NCI-H748 (cell line): Measurements from ENCODE around the gene NPIPB4.
"Not testable (repeated sequence)": the region's sequence is repeated elsewhere in the genome, so short reads cannot be mapped to it uniquely, and the experiment has no call there.

Experiments used
- DNase-seq: peaks from one replicate; lab custom pipeline; 2025; ENCODE audit not compliant: unreplicated experiment; lab: John Stamatoyannopoulos, UW

The NPIPB4 gene

DNA sequence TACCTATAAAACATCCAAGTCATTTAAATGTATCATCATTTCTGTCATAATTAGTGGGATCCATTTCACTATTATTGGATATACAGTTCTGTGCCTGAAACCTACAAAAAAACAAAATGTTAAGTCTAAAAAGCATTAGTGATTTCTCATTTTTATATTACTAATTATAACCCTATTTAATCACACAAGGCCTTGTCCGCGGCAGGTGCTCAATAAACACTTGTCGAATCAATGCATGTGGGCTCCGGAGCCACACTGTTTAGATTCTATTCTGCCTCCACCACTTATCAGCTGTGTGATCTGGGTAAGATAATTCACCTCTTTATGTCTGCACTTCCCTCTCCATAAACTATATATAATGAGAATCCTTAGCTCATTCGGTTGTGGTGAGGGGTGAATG, at the start of gene NPIPB4:
TSS of gene NPIPB4 (minus strand) at position 101 of the 400 bp plus-strand sequence. CDS start 378 bp downstream, outside the sequence.
- DNase-seq: not testable (repeated sequence)

DNA sequence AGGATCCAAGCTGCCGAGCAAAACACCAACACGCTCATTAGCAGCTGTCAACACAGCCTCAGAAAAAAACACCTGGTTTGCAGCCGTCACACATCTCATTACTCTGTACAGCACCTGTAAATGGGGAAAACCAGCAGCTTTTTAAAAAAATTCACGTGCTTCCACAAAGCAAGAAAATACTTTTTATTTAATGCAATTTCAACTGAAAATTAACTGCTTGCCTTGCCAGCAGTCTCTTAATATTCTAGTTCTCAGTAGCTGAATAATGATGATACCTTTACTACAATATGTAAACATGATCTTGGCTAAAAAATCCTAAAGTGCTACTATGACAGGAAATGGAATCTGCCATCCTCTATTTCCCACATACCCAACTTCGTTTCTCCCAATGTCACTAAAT, 41.4 kb upstream of the NPIPB4 start:
- not testable (repeated sequence) for DNase-seq

DNA sequence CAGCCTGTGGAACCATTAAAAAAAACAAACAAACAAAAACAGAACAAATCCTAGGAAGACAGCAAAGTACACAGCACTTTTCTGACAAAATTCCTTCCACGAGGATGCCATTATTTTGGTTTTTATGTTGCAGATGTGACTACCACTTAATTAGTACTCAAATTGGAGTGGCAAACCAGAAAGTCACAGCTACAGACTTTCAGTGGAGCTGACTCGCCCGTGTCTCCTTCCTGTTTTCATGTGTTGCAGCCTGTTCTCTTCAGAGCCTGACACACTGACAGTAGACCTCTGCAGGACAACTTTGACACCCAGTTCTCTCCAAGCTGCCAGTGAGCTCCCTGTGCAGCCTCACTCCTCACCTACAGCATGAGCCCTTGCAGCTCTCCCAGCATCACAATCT, 24.4 kb upstream of the NPIPB4 start:
- DNase-seq: not testable (repeated sequence)

DNA sequence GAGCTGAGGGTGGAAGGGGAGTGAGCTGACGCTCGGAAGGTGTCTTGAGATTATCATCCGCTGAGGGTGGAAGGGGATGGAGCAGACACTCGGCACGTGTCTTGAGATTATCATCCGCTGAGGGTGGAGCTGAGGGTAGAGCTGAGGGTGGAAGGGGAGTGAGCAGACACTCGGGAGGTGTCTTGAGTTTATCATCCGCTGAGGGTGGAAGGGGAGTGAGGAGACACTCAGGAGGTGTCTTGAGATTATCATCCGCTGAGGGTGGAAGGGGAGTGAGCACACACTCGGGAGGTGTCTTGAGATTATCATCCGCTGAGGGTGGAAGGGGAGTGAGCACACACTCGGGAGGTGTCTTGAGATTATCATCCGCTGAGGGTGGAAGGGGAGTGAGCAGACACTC, 20.4 kb downstream of the NPIPB4 start:
- DNase-seq: not testable (repeated sequence)

DNA sequence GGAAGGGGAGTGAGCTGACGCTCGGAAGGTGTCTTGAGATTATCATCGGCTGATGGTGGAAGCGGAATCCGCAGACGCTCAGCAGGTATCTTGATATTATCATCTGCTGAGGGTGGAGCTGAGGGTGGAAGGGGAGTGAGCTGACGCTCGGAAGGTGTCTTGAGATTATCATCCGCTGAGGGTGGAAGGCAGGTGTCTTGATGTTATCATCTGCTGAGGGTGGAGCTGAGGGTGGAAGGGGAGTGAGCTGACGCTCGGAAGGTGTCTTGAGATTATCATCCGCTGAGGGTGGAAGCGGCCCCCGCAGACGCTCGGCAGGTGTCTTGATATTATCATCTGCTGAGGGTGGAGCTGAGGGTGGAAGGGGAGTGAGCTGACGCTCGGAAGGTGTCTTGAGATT, 21.2 kb downstream of the NPIPB4 start:
- DNase-seq: not testable (repeated sequence)

DNA sequence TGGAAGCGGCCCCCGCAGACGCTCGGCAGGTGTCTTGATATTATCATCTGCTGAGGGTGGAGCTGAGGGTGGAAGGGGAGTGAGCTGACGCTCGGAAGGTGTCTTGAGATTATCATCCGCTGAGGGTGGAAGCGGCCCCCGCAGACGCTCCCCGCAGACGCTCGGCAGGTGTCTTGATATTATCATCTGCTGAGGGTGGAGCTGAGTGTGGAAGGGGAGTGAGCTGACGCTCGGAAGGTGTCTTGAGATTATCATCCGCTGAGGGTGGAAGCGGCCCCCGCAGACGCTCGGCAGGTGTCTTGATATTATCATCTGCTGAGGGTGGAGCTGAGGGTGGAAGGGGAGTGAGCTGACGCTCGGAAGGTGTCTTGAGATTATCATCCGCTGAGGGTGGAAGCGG, 21.8 kb downstream of the NPIPB4 start:
- not testable (repeated sequence) for DNase-seq

DNA sequence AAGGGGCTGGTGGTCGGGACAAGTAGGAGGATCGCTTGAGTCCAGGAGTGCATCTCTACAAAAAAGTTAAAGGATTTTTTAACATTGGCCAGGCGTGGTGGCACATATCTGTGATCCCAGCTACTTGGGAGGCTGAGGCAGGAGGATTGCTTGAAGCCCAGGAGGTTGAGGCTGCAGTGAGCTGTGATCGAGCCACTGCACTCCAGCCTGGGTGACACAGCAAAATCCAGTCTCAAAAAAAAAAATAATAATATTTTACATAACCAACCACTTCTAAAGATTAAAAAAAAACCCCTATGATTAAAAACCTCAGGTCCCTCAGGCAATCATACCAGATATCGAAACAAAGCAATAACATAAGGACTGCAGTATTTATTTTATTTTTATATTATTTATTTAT, 23.3 kb downstream of the NPIPB4 start:
- DNase-seq: not testable (repeated sequence)

DNA sequence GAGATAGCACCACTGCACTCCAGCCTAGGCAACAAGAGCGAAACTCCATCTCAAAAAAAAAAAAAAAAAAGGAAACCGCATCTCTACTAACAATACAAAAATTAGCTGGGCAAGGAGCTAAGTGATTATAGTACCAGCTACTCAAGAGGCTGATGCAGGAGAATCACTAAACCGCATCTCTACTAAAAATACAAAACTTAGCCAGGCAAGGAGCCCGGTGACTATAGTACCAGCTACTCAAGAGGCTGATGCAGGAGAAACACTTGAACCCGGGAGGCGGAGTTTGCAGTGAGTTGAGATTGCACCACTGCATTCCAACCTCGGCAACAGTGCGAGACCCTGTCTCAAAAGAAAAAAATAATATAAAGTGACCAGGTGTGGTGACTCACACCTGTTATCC, 27.6 kb downstream of the NPIPB4 start:
- not testable (repeated sequence) for DNase-seq

DNA sequence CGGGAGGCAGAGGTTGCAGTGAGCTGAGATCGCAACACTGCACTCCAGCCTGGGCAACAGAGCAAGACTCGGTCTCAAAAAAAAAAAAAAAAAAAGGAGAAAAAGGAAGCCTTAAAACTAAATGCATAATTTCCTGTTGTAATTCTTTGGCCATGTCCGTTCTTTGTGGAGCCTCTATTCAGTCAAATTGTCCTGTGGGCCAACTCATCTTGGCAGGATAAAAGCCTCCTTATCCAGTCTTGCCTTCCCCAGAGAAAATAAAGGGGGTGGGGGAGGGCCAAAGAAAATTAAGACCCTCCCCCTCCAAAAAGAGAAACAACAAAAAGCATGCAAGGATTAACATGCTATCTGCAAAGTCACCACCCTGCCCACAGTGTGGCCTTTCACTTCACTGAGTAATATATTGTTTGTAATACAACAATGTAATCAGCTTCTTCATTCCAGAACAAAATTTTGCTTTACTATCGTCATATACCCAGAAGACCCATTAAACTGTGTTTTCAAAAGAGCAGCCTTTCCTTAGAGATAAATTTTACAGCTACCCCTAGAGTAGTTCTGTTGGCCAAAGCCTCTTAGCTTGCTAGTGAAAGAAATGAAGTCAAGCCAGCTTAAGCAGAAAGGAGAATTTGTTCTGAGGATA, 31.4 kb downstream of the NPIPB4 start:
- not testable (repeated sequence) for DNase-seq

DNA sequence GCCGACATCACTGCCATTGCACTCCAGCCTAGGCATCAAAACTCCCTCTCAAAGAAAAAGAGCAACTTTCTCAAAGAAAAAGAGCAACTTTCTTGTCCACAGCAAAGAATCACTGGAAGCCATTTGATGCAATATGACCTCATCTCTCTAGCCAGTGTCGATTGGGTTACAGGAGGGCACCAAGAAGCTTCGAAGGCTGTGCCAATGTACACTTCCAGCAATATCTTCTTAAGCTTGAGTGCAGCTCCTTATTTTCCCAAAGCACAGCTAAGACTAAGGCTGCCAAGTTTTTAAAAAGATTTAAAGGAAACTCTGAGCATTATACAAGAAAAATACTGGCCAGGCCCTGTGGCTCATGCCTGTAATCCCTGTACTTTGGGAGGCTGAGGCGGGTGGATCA, 32.0 kb downstream of the NPIPB4 start:
- not testable (repeated sequence) for DNase-seq

DNA sequence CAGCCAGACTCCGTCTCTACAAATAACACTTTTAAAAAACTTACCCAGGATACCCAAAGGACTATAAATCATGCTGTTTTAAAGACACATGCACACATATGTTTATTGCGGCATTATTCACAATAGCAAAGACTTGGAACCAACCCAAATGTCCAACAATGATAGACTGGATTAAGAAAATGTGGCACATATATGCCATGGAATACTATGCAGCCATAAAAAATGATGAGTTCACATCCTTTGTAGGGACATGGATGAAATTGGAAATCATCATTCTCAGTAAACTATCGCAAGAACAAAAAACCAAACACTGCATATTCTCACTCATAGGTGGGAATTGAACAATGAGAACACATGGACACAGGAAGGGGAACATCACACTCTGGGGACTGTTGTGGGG, 34.3 kb downstream of the NPIPB4 start:
- not testable (repeated sequence) for DNase-seq

DNA sequence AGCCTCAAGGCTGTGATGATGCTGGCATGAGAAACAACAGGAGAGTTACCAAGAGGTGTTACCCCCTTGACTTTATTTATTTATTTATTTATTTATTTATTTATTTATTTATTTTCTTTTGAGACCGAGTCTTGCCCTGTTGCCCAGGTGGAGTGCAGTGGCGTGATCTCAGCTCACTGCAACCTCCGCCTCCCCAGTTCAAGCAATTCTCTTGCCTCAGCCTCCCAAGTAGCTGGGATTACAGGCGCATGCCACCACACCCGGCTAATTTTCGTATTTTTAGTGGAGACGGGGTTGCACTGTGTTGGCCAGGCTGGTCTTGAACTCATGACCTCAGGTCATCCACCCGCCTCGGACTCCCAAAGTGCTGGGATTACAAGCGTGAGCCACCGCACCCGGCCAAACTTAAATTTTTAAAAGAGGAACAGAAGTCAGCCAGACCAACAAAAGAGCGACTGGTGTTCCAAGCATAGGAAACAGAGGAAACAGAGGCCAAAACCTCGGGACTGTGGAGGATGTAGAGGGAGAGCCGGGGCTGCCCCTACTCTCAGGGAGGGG, 36.6 kb downstream of the NPIPB4 start:
- DNase-seq: not testable (repeated sequence)

DNA sequence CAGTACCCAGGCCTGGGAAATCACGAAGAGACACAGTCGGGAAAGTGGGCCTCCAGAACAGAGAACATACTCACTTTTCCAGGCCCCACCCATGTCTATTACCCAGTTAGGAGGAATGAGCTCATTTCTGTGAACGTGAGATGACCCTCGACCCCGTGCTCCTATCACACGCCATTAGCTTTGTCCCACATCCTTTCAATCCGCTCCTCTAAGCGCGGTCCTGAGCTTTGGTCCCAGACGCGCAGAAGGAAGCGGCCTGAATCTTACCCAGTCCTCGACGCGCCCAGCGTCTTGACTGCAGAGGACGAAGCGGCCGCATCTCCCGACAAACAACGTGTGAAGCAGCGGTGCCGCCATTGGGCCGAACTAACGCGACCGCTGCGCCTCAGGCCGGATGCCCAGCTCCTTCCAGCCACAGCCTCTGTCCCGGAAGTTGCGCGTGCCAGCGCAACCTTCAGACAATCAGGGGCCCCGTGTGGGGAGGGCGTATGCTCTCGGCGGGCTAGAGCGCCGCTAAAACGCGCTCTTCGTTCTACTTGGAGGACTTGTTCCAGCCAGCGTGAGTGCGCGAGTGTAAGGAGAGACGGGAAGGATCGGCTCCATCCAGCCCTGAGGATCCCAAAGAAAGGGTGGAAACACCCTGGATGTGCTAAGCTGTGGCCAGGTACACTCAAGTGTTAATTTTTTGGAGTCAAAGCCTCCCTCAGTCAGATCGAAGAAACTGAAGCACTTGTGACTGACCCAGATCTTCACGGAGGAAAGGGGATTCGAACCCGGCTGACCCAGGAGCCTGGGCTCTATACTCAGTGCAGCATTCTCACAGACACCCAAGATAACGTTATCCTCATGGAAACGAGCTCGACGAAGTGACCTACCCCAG, 37.3 kb downstream of the NPIPB4 start:
- peak; percentile 67 for DNase-seq

DNA sequence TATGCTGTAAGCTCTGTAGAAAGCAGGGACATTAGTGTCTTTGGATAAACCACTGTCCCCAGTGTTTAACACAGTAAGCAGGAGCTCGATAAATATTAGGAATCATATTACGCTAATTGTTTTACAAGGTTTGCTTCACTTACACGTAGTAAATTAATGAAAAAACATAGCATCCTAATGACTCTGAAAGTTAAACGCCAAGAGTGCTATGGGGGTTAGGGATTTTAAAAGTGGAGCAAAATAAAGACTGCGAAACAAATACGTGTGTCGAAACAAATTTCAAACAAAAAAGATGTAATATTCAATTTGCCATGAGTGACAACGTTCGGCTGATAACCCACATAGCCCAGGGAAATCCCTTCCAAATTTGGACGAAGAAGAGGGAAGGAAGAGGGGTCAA, 37.9 kb downstream of the NPIPB4 start:
- not testable (repeated sequence) for DNase-seq

DNA sequence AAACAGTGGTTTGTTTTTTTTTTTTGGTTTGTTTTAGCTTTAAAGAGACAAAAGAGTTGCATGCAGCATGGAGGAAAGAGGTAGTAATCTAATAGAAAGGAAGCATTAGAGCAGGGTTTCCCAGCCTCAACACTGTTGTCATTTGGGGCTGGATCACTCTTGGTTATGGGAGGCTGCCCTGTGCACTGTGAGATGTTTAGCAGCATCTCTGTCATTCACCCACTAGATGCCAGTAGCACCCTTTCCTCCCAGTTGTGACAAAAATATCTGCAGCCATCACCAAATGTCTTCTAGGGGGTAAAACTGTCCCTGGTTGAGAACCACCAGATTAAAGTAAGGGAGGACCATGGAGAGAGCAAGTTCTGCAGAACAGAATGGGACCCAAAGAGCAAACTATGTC, 40.5 kb downstream of the NPIPB4 start:
- DNase-seq: not testable (repeated sequence)

DNA sequence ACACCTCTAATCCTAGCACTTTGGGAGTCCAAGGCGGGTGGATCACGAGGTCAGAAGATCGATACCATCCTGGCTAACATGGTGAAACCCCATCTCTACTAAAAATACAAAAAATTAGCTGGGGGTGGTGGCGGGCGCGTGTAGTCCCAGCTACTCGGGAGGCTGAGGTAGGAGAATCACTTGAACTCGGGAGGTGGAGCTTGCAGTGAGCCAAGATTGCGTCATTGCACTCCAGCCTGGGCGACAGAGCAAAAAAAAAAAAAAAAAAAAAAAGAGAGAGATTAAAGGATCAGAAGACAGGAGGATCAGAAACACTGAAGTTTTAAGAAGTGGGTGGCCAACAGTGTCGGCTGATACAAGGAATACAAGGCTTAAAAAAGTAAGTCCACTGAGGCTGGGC, 41.9 kb downstream of the NPIPB4 start:
- DNase-seq: not testable (repeated sequence)

DNA sequence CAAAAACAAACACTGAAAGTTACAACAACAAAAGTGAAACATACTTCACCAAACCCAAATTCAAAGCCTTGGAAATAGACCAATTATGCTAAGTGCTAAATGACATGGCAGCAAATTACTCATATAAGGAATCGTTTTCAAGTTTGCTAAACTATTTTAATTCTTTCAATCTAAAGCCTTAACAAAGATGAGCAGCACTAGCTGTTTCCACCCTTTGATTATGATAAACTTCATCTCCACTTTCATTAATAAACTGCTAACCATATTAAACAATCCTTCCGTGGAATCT, 55.2 kb downstream of the NPIPB4 start:
- DNase-seq: not testable (repeated sequence)

DNA sequence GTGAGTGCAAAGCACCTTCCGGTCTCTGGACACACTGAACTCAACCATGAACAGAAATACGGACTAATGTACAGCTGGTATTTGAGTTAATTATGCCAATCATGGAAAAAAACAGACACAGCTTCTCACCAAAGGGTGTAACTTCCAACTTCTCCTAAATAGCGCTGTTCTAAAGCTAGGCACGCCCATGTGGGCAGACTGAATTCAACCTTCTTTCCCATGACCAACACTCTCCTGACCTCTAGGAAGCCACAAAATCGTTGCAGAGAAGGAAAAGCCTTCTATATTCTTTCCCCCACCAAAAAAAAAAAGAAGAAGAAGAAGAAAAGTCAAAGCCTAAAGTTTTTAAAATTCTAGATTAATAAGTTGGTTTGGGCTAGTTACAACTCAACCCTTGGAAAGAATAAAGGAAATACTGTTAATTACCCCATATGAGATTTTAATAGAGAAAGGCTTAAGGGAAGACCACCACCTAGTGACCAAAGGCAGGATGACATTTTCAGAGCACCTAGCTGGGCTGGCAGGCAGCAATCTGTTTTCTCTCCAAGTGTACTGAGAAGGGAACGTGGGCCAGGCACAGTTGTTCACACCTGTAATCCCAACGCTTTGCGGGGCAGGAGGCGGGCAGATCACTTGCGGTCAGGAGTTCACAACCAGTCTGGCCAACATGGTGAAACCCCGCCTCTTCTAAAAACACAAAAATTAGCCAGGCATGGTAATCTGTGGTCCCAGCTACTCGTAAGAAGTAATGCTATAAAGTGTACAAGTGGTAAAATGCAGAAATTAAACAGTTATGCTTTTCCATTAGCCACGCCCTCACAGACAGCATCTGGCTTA, 55.8 kb downstream of the NPIPB4 start:
- DNase-seq: peak; percentile 14

DNA sequence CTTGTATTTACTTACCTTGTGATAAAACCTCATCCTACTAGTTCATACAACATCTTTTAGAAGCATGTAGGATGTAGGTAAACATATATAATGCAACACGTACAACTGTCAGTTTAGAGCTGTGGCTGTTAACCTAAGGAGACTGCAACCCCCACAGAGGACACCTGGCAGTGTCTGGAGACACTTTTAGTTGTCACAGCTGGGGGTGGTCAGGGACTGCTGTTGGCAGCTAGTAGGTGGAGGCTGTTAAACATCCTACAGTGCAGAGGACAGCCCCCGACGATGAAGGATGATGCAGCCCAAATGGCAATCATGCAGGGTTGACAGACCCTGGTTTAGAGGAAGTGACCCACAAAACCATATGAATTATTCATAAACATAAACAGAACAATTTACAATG, 59.0 kb downstream of the NPIPB4 start:
- DNase-seq: not testable (repeated sequence)

DNA sequence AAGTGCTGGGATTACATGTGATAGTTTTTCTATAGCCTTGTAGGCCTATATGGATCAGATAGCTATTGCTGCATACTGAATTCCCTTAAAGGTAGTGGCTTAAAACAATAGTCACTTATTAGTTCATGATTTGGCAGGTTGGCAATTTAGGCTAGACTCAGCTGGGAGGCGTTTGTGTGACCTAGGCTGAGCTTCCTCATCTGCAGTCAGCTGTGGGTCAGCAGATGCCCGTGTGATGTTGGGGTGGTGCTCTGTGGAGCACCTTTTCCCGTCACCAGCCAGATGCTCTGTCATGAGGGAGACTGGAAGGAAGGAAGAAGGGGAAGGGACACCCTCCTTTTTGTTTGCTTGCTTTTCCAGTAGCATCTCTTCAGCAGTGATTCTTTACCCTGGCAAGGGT, 64.2 kb downstream of the NPIPB4 start:
- DNase-seq: not testable (repeated sequence)

DNA sequence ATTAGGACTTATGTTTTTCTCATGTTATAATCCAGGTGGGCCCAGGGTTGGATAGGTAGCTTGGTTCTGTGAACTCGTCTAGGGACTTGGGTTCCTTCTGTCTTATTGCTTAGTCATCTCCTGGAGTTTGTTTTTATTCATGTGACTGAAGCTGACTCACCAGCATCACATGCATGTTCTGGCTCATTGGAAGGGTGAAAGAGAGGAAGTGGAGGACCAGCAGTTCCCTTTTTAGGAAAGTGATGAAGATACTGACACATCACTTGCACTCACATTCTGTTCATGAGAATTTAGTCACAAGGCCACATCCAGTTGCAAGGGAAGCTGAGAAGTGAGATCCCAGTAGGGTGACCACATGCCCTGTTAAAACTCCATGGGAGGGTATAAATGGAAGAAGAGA, 67.0 kb downstream of the NPIPB4 start:
- DNase-seq: not testable (repeated sequence)
